GM12891 (cell line): Measurements from ENCODE around the gene STX16.

Source experiments
- DNase-seq: peaks from one replicate; pipeline ENCODE4 v3.0.0; 2011; ENCODE audit warnings: low spot score; ENCODE audit not compliant: insufficient read length
- FAIRE-seq: peaks from 2 replicates; lab custom pipeline; 2011; peaks lifted over from hg19 to GRCh38; lab: Jason Lieb, UNC
- PAX5 ChIP-seq: IDR thresholded peaks from 2 replicates; pipeline ENCODE4 v1.6.1; 2011; ENCODE audit warnings: low read length, moderate library complexity, mild to moderate bottlenecking; ENCODE audit not compliant: insufficient read depth, severe bottlenecking
- POLR2A ChIP-seq: IDR thresholded peaks from 2 replicates; pipeline ENCODE4 v1.6.1; 2011; ENCODE audit warnings: low read depth, low read length, control low read depth
- POLR2AphosphoS5 ChIP-seq: IDR thresholded peaks from 2 replicates; pipeline ENCODE4 v1.6.1; 2011; ENCODE audit warnings: low read depth, low read length, control low read depth
- POU2F2 ChIP-seq: IDR thresholded peaks from 2 replicates; pipeline ENCODE4 v1.6.1; 2011; ENCODE audit warnings: low read depth, mild to moderate bottlenecking, control low read depth, low read length, moderate library complexity
- SPI1 ChIP-seq: IDR thresholded peaks from 2 replicates; pipeline ENCODE4 v1.6.1; 2011; ENCODE audit warnings: low read depth, low read length, control low read depth
- TAF1 ChIP-seq: IDR thresholded peaks from 2 replicates; pipeline ENCODE4 v1.6.1; 2011; ENCODE audit warnings: low read depth, low read length, control low read depth

The STX16 gene

DNA sequence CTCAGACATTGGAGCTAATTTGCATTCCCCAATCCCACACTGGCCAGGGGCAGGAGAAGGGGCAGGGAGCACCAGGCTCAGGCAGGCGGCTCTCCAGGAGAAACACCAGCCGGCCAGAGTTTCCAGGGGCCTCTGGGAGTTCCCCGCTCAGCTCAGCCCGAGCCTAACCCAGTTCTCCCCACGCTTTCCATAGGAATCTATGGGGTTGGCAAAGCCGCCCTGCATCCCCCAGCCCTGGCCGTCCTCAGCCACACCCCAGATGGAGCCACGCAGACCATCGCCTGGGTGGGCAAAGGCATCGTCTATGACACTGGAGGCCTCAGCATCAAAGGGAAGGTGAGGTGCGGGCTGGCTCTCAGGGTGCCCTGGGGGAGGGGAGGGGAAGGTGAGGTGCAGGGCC lies 49.7 kb downstream of the STX16 start:
- FAIRE-seq (no peak), DNase-seq (no peak)
- no peak for TF ChIP-seq TAF1
- no peak for TF ChIP-seq PAX5
- no peak for TF ChIP-seq SPI1
- no peak for TF ChIP-seq POLR2AphosphoS5
- no peak for TF ChIP-seq POU2F2
- TF ChIP-seq POLR2A, result no peak

- no peak for FAIRE-seq
- no peak for TF ChIP-seq PAX5
- no peak for TF ChIP-seq TAF1
- TF ChIP-seq POU2F2, result no peak
- TF ChIP-seq SPI1, result no peak
- no peak for TF ChIP-seq POLR2AphosphoS5
- no peak for TF ChIP-seq POLR2A
- DNase-seq, result no peak
These were observed 50.5 kb downstream of the STX16 start for GRCh38 chr20:58701431-58702160.

DNA sequence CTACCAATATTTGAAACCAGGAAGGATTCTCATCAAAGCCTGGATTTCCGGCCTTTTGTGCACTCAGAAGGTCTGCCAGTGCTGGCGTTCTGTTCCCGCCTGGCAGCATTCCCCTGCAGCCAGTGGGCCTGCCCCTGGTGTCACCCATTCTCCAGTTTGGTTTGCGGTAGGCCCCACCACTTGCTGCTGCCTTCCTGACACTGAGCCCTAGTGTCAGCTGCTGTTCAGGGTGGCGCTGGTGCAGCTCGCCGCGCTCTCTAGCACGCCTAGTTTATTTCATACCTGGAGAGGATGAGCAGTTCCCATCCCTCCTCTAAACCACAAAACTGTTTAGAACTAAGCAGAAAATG lies 51.1 kb downstream of the STX16 start:
- DNase-seq (no peak), FAIRE-seq (no peak)
- TF ChIP-seq SPI1 (no peak), POU2F2 (no peak), TAF1 (no peak), POLR2A (no peak)

GRCh38 chr20:58702859-58703648 lies 52.0 kb downstream of the STX16 start:
- TF ChIP-seq TAF1, result no peak
- no peak for TF ChIP-seq POLR2A
- TF ChIP-seq PAX5, result no peak
- no peak for TF ChIP-seq POLR2AphosphoS5
- TF ChIP-seq SPI1, result no peak
- no peak for TF ChIP-seq POU2F2
- FAIRE-seq (peak; percentile 40), DNase-seq (no peak)

DNA sequence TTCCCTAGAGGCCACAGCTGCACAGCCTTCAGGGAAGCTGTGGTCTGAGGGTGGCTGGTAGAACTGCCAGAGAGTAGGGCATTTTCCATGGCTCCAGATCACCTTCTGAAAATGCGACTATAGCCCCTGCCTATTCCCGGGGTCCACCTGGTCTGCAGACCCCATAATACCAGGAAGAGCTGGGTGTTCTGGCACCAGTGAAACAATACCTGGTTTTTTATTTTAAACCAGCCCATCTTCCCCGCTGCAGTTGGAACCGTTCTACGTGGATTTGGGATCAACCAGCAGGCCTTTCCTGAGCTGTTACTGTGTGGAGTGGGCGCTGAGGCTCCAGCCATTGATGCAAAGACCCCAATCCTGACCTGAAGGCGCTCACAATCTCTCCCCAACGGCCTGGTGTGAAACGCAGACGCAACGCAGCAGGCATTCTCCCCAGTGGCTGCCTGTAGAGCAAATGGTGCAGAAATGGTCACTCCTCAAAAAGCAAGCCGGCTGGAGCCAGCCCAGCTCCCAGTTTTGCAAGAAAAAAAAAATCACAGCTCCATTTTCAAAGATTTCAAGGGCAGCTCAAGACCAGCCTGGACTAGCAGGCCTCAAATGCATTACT lies 52.8 kb downstream of the STX16 start:
- no peak for DNase-seq
- FAIRE-seq, result no peak

GRCh38 chr20:58705208-58705926 lies 54.3 kb downstream of the STX16 start:
- TF ChIP-seq POU2F2 (no peak), PAX5 (no peak), TAF1 (no peak), POLR2AphosphoS5 (no peak), POLR2A (no peak), SPI1 (no peak)
- FAIRE-seq (no peak), DNase-seq (no peak)

More for the DNA sequence above, 52.8 kb downstream of the STX16 start:
- TF ChIP-seq PAX5 (no peak), POU2F2 (no peak), SPI1 (no peak), POLR2AphosphoS5 (no peak), TAF1 (no peak), POLR2A (no peak)

DNA sequence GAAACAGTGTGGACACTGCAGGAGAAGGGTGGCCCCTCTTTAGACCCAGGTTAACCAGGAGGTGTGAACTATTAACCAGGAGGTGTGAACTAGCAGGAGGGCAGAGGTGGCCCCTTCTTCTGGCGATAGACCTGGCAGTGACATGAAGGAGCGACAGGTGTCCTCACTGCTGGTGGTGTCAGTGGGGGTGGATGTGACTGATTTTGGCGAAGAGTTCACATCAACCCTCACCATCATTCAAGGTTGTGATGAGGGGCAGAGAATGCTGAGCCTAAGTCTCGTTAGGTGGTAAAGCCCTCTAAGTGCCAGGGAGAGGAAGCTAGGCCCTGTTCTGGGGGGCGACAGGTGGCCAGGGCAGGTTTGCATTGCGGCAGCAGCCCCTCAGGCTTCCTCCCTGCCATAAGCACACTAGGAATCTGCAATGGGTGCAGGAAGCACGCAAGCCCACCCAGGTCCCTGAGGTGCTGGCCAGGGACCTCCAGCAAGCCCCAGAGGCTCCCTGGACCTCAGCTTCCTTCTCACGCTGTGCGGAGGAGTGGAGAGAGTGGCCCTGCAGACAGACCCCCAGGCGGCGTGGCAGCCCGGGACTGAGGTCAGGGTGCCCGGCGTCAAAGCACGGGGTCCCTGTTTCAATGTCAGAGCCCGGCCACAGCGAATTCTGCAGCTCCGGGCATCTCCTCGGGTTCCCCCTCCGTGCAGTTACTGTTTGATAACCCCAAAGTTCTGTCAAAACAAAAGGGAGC lies 55.2 kb downstream of the STX16 start:
- DNase-seq (no peak), FAIRE-seq (no peak)
- TF ChIP-seq TAF1 (no peak), POLR2AphosphoS5 (no peak), POLR2A (no peak), PAX5 (no peak), SPI1 (no peak), POU2F2 (no peak)

DNA sequence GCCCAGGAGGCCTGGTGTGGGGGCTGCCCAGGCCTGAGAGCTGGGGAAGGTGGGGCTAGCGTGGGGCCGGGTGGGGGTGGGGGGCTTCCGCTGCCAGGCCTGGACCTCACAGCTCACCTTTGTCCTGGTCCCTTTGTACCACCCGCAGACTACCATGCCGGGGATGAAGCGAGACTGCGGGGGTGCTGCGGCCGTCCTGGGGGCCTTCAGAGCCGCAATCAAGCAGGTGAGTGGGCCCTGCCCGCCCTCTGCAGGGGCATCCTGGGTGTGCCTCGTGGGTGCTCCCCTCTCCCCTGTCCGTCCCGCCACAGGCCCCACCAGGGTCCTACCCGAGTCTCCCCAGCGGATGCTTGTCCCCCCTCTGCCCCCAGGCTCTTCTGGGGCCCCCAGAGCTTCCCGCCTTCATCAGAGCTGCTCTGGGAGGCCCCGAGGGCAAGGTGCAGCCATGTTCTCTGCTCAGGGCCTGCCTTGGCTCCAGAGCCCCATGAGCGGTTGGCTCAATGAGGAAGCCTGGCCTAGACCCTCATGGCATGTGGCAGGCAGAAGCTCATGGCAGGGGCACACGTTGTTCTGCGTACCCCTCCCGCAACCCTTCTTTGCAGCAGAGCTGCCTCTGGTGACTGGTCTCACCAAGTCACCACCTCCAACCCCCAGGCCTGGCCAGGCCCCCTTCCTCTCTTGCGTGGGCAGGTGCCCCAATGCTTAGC lies 56.0 kb downstream of the STX16 start:
- FAIRE-seq, result no peak
- DNase-seq, result no peak
- TF ChIP-seq SPI1, result no peak
- no peak for TF ChIP-seq POU2F2
- TF ChIP-seq TAF1, result no peak
- TF ChIP-seq POLR2AphosphoS5, result no peak
- TF ChIP-seq PAX5, result no peak
- TF ChIP-seq POLR2A, result no peak
